Endothelial cell of umbilical vein (primary cell): Measurements from ENCODE around the gene BCL2A1. TPM values are rescaled to one million over a fixed set of nuclear protein-coding genes. Genes with fewer than 3 reads are reported as not detected.

Source experiments
- BruUV-seq: library from RNA; stranded (reverse); fragments of 400-500 nt; replicated peaks from 2 replicates; lab custom pipeline; 2021; lab: Mats Ljungman, UMichigan
- CTCF ChIA-PET: fragments of 300-600, 350-600 bp; sonication (Branson Sonifier 250); formaldehyde crosslinking; loops from one replicate; lab custom pipeline; 2021; ENCODE audit warnings: antibody characterized with exemption, inconsistent platforms; lab: Charles Lee
- POLR2A ChIA-PET: fragments of 300-600, 350-600 bp; sonication (Branson Sonifier 250); formaldehyde crosslinking; loops from one replicate; lab custom pipeline; 2021; ENCODE audit warnings: antibody characterized with exemption, inconsistent platforms; lab: Charles Lee
- DNase-seq: peaks from one replicate; pipeline ENCODE4 v3.0.0-alpha.2; 2011; ENCODE audit warnings: low read depth, low spot score
- FAIRE-seq: peaks from 2 replicates; lab custom pipeline; 2011; peaks lifted over from hg19 to GRCh38; lab: Jason Lieb, UNC
- H2AFZ ChIP-seq: 2 replicates; pipeline ENCODE4 v1.6.0; 2012; ENCODE audit warnings: low read depth, low read length, control low read depth, inconsistent platforms
- H3K27ac ChIP-seq: 2 replicates; pipeline ENCODE4 v1.5.1; 2011; ENCODE audit warnings: low read depth, mild to moderate bottlenecking, control low read depth, low read length, moderate library complexity; ENCODE audit not compliant: insufficient read depth
- H3K27me3 ChIP-seq, 2 experiments: 2 replicates each; pipeline versions ENCODE4 v1.6.0 to v1.6.1; 2011; ENCODE audit warnings: low read length in 2 of 2, mixed read lengths in 1 of 2; ENCODE audit not compliant: control insufficient read depth in 2 of 2, insufficient read depth in 2 of 2
- H3K36me3 ChIP-seq, 2 experiments: 2 replicates in 1 of 2; 3 replicates in 1 of 2; pipeline ENCODE4 v1.5.1; 2011; ENCODE audit warnings: low read length in 2 of 2, mild to moderate bottlenecking in 1 of 2, moderate library complexity in 1 of 2; ENCODE audit not compliant: control insufficient read depth in 2 of 2, insufficient read depth in 2 of 2; ENCODE audit errors: extremely low read depth in 1 of 2
- H3K4me1 ChIP-seq: 3 replicates; pipeline ENCODE4 v1.5.1; 2011; ENCODE audit warnings: mild to moderate bottlenecking, low read length; ENCODE audit not compliant: control insufficient read depth, insufficient read depth; ENCODE audit errors: extremely low read depth
- H3K4me2 ChIP-seq: 2 replicates; pipeline ENCODE4 v1.6.1; 2011; ENCODE audit warnings: low read length, control low read depth, mixed read lengths; ENCODE audit not compliant: insufficient read depth
- H3K4me3 ChIP-seq, 3 experiments: fragments of 200-600 bp in 1 of 3; sonication (generic), shearing (Covaris generic) in 1 of 3; replicated peaks in 1 of 3; 2 replicates each; pipeline ENCODE4 v1.5.1; 2011 to 2016; ENCODE audit warnings: control low read depth in 3 of 3, low read length in 3 of 3, mild to moderate bottlenecking in 2 of 3, inconsistent platforms in 1 of 3, low read depth in 1 of 3, moderate library complexity in 1 of 3; ENCODE audit not compliant: insufficient read depth in 1 of 3
- H3K79me2 ChIP-seq: 2 replicates; pipeline ENCODE4 v1.6.0; 2012; ENCODE audit warnings: low read length, inconsistent platforms; ENCODE audit not compliant: control insufficient read depth, insufficient read depth
- H3K9ac ChIP-seq: replicated peaks from 2 replicates; pipeline ENCODE3; 2011; ENCODE audit warnings: low read length, control low read depth; ENCODE audit not compliant: insufficient read depth; ENCODE audit errors: extremely low read depth
- H3K9me1 ChIP-seq: replicated peaks from 3 replicates; pipeline ENCODE4 v1.6.0; 2011; ENCODE audit warnings: mild to moderate bottlenecking, low read length; ENCODE audit not compliant: control insufficient read depth, insufficient read depth; ENCODE audit errors: extremely low read depth
- H3K9me3 ChIP-seq: replicated peaks from 2 replicates; pipeline ENCODE4 v1.5.1; 2012; ENCODE audit warnings: low read length, inconsistent platforms; ENCODE audit not compliant: control insufficient read depth, insufficient read depth
- H4K20me1 ChIP-seq: replicated peaks from 2 replicates; pipeline ENCODE3; 2011; ENCODE audit warnings: mild to moderate bottlenecking, low read length; ENCODE audit not compliant: control insufficient read depth, insufficient read depth; ENCODE audit errors: extremely low read depth
- EZH2 ChIP-seq: IDR thresholded peaks from 2 replicates; pipeline ENCODE4 v1.6.1; 2012; ENCODE audit warnings: borderline replicate concordance, low read depth, mild to moderate bottlenecking, moderate library complexity, low read length, inconsistent platforms; ENCODE audit not compliant: severe bottlenecking
- FOS ChIP-seq: IDR thresholded peaks from 2 replicates; pipeline ENCODE4 v1.6.1; 2011; ENCODE audit warnings: mild to moderate bottlenecking, low read length, moderate library complexity, borderline replicate concordance; ENCODE audit not compliant: insufficient read depth
- GATA2 ChIP-seq: IDR thresholded peaks from 2 replicates; pipeline ENCODE4 v1.7.0; 2011; ENCODE audit warnings: low read depth, mild to moderate bottlenecking, moderate library complexity, mixed read lengths, low read length; ENCODE audit not compliant: insufficient read length, insufficient read depth
- JUN ChIP-seq: IDR thresholded peaks from 2 replicates; pipeline ENCODE4 v1.6.1; 2011; ENCODE audit warnings: borderline replicate concordance, low read depth; ENCODE audit not compliant: insufficient read length, insufficient read depth
- MAX ChIP-seq: IDR thresholded peaks from 2 replicates; pipeline ENCODE4 v1.6.1; 2011; ENCODE audit not compliant: insufficient read depth, insufficient read length
- MYC ChIP-seq: IDR thresholded peaks from one replicate; pipeline ENCODE4 v1.6.1; 2011; ENCODE audit warnings: mild to moderate bottlenecking, low read depth, low read length
- POLR2A ChIP-seq: IDR thresholded peaks from 2 replicates; pipeline ENCODE4 v1.6.1; 2012; ENCODE audit warnings: low read depth, mild to moderate bottlenecking, control low read depth, low read length
- POLR2AphosphoS5 ChIP-seq: IDR thresholded peaks from 2 replicates; pipeline ENCODE4 v1.6.1; 2012; ENCODE audit warnings: low read depth, mild to moderate bottlenecking, control low read depth, low read length, moderate library complexity; ENCODE audit not compliant: insufficient read depth
- dilution Hi-C: fragments of 300-500 bp; cut with MboI; formaldehyde crosslinking; loops from one replicate; pipeline ENCODE4 v1.15.0; 2019; ENCODE audit warnings: low sequenced_read_pairs; ENCODE audit not compliant: extremely low pct_ligation_motif_present
- intact Hi-C: fragments of 100-400 bp; cut with micrococcal nuclease; formaldehyde crosslinking; loops from one replicate; pipeline ENCODE4 v1.10.0; 2022
- polyA plus RNA-seq, 4 experiments: library from polyadenylated mRNA; depleted of rRNA in 3 of 4; stranded (reverse) in 3 of 4; unstranded in 1 of 4; fragments of >200 nt; gene quantifications; 2 replicates each; pipeline versions ENCODE4 v1.2.1 to v1.2.3, GENCODE V29; 2011 to 2012; ENCODE audit warnings: missing spikeins in 1 of 4
- total RNA-seq: library from RNA; stranded (reverse); gene quantifications from 2 replicates; pipeline ENCODE4 v1.2.3, GENCODE V29; 2021
- TF ChIP-seq, protein P1 (sequence below), 2 donors: IDR thresholded peaks; 1 replicate in 1 of 2; 2 replicates in 1 of 2; pipeline ENCODE4 v1.5.1; 2011; ENCODE audit warnings: low read length in 2 of 2, mild to moderate bottlenecking in 2 of 2, moderate library complexity in 2 of 2, control low read depth in 1 of 2, inconsistent platforms in 1 of 2, low read depth in 1 of 2; ENCODE audit not compliant: insufficient read depth in 1 of 2; ENCODE audit errors: extremely low read depth in 1 of 2

BCL2A1 gene
- total and polyA plus RNA-seq, 2 donors (not counting 3 experiments of a cell fraction or from before 2014, with no cell fraction given), result not detected

- CTCF ChIA-PET, result interaction anchor here (0.6 kb wide), 1 partner anchor 12 kb away, joined by 4 read pairs; no protein-coding TSS in a partner anchor
- Histone ChIP-seq H2AFZ (no peak overlapping the region), H3K9me1 (no peaks in the 10 kb centered on the region), H4K20me1 (no peaks in the 10 kb centered on the region), H3K36me3 (no peaks in the 10 kb centered on the region), H3K4me3 (no peak overlapping the region), H3K4me1 (no peaks in the 10 kb centered on the region), H3K4me2 (no peak overlapping the region), H3K27ac (no peak overlapping the region), H3K27me3 (no peaks in the 10 kb centered on the region), H3K79me2 (no peaks in the 10 kb centered on the region), H3K9ac (no peak overlapping the region), H3K9me3 (no peaks in the 10 kb centered on the region)
- no TSS peak for BruUV-seq
- intact Hi-C loops (no loop called here), dilution Hi-C loops (no loop called here)
- DNase-seq (no peak), FAIRE-seq (no peak)
- TF ChIP-seq, protein P1, sequence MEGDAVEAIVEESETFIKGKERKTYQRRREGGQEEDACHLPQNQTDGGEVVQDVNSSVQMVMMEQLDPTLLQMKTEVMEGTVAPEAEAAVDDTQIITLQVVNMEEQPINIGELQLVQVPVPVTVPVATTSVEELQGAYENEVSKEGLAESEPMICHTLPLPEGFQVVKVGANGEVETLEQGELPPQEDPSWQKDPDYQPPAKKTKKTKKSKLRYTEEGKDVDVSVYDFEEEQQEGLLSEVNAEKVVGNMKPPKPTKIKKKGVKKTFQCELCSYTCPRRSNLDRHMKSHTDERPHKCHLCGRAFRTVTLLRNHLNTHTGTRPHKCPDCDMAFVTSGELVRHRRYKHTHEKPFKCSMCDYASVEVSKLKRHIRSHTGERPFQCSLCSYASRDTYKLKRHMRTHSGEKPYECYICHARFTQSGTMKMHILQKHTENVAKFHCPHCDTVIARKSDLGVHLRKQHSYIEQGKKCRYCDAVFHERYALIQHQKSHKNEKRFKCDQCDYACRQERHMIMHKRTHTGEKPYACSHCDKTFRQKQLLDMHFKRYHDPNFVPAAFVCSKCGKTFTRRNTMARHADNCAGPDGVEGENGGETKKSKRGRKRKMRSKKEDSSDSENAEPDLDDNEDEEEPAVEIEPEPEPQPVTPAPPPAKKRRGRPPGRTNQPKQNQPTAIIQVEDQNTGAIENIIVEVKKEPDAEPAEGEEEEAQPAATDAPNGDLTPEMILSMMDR (IDR thresholded peaks at IDR 0.05; ENCODE audit: extremely low read depth in 1 of 2, insufficient read depth in 1 of 2, low read depth in 1 of 2, low read length in 2 of 2), result no peak
- TF ChIP-seq MAX, result no peak
- TF ChIP-seq EZH2, result no peak
- TF ChIP-seq FOS, result no peak
- no peak for TF ChIP-seq MYC
- no peak for TF ChIP-seq GATA2
- TF ChIP-seq POLR2AphosphoS5, result no peak
- no peak for TF ChIP-seq JUN
- TF ChIP-seq POLR2A, result no peak
- POLR2A ChIA-PET, result no interaction called here
Measured at GRCh38 chr15:79950247-79950646, 20.7 kb downstream of the BCL2A1 start.
